Measurements from ENCODE around the gene HYDIN.
"Not testable (repeated sequence)": the region's sequence is repeated elsewhere in the genome, so short reads cannot be mapped to it uniquely, and the experiment has no call there.

The HYDIN gene

DNA sequence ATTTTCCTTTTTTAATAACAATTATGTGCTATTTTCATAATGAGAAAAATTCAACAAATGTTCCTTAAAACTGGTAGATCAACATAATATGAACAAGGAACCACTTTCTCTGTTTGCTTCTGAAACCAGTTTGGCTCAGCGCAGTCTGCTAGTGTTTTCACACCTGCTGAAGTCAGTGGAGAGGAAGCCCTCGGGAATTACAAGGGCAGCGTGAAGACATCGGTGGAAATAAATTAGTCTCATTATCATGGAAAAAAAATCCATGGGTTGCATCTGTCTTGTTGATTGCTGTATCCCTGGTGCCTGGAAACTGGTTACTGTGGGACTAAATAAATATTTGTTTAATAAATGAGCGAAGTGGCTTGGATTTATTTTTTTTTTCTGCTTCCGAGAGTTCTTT is 245.8 kb downstream of the HYDIN start:
- not testable (repeated sequence) for DNase-seq

- not testable (repeated sequence) for DNase-seq
Observed at GRCh38 chr16:70968332-70968731, 262.2 kb downstream of the HYDIN start.

DNA sequence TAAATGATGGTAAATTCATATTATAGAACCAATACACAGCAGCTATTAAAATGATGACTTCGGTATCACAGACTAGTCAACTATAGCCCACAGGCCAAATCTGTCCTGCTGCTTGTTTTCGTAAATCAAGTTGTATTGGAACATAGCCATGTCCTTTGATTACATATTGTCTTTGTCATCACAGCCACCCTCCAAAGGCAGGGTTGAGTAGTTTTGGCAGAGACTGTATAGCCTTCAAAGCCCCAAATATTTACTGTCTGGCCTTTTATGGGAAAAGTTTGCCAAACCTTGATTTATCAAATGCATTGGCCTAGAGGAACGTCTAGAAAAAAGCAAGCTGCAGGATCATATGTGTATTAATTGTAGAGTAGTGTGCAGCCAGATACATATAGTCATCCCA is 270.4 kb downstream of the HYDIN start:
- not testable (repeated sequence) for DNase-seq

- not testable (repeated sequence) for DNase-seq
Observed at GRCh38 chr16:70954922-70955321, 275.6 kb downstream of the HYDIN start.

GRCh38 chr16:70953824-70954223 is 276.7 kb downstream of the HYDIN start:
- DNase-seq, result not testable (repeated sequence)

DNA sequence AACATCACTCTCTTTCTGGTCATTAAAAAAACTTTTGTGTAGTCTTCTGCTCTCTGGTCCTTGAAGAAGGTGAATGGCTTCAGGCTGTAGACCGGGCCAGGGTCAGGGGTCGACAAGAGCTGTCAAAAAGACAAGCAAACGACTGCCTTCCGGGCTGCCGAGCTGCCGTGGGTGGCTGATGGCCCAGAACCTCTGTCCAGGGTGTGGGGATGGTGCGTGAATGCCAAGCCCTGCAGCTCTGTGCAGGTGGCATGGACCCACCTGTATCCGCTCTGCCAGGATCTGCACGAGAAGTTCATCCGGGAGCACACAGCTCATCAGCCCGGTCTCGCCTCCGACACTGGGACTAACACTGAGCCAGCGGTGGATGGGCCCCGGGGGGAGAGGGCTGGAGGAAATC is 287.0 kb downstream of the HYDIN start:
- not testable (repeated sequence) for DNase-seq

DNA sequence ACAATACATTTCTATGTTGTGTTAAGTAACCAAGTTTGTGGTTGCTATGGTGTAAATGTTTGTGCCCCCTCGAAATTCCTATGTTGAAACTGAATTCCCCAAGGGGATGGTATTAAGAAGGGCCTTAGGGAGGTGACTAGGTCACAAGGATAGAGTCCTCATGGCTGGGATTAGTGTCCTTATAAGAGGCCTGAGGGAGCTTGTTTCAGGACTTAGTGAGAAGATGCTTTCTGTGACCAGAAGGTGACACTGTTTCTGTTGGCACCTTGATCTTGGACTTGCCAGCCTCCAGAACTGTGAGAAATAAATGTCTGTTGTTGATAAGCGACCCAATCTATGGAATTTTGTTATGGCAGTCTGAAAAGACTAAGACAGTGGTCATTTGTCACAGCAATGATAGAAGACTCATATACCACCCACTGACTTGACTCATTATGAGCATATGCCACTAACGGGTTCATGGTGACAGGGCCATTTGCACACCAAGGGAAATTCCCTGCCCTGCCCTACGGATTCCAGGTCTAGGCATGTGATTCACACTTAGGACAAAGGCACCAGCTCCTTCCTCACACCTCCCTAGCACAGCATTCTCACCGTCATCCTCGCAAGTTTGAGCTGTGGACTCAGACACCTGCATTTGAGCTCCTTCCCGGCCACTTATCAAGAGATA is 290.7 kb downstream of the HYDIN start:
- DNase-seq, result not testable (repeated sequence)

DNA sequence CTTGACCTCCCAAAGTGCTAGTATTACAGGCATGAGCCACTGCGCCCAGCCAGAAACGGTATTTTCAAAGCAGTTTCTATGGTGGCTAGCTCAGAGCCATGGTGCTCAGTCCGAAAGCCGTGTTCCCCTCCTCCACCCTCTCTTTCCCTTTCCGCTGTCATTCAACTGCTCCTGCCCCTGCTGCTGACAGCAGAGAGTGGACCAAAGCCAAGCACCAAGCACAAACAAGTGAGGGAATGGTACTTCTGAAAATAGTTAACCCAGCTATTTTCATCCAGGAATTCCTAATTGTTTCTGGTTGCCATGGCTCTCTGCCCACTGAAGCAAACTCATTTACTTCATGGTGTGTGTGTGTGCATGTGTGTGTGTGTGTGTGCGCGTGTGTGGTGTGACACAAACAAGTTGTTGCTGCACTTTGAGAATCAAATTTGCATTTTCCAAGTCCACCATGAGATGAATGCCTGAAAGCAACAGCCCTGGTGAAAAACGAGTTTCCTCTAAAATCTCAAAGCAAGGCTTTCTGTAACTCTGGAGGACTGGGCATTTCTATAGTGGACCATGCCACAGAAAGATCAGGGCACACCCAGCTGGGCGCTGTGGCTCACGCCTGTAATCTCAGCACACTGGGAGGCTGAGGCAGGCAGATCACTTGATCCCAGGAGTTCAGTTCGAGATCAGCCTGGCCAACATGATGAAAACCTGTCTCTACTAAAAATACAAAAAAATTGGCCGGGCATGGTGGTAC is 293.6 kb downstream of the HYDIN start:
- not testable (repeated sequence) for DNase-seq

DNA sequence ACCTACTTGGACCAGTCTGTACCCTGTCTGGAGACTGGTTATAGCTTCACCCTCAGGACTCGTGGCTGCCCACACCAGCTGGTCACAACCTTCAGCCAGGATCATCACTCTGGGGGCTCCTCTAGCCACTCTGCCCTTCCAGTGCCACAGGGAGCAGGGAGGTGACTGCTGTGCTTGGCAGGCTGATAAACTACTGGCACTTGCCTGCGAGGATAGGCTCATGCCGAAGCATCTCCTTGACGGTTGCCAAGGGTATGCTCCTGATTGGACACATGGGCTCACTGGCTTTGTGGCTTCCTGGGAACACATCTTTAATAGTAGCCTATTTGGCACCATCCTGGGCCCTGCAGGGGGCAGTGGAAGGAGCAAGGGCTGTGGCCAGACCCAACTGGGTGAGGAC is 295.2 kb downstream of the HYDIN start:
- DNase-seq, result not testable (repeated sequence)

- DNase-seq, result not testable (repeated sequence)
Observed at GRCh38 chr16:70933746-70934145, 296.8 kb downstream of the HYDIN start.

DNA sequence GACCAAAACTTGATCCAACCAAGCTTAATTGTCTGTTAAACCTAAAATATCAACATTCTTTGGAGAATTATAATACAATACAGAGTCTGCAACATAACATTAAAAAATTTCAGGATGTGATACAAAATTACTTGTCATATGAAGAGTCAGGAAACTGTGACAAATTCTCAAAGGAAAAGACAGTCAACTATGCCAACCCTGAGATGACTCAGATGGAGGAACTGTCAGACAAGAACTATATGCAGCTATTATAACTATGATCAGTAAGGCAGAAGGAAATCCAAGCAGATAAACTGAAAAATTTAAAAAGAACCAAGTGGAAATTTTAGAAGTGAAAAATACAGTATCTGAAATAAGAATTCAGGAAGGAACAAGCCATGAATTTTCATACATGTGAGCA is 299.8 kb downstream of the HYDIN start:
- not testable (repeated sequence) for DNase-seq

DNA sequence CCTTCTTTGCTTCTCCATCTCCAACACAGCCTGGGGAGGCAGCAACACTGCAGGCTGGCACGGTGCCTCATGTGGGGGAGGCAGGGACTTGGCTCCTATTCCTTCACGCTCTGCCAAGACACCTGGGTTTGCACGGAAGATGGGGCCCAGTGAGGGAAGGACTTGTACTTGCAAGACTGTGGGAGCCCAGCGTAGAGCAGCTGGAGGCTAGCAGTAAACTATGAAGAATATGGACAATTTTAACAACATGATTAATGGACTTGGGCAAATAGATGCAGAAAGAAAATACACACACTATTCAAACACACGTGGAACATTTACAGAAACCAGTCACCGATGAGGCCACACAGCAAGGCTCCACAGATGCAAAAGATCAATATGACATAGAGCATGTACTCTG is 308.4 kb downstream of the HYDIN start:
- not testable (repeated sequence) for DNase-seq

GRCh38 chr16:70920661-70921060 is 309.9 kb downstream of the HYDIN start:
- DNase-seq, result not testable (repeated sequence)

GRCh38 chr16:70888208-70888607 is 342.3 kb downstream of the HYDIN start:
- DNase-seq, result not testable (repeated sequence)

DNA sequence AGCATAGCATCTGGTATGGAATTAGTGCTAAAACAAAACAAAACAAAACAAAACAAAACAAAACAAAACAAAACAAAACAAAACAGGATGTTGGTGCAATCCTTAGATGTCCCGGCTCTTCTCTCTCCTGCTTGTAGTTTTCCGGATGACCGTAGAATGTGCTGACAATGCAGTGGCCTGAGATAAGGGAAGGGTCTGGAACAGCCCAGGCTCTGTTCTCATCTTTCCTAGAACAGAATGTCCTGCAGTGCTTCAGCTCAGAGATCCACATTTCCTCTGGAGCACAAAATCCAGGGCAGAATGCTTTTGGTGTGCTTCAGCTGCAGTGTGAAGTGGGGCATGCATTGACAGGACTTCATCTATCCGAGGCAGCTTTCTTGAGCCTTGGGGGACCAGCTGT is 345.9 kb downstream of the HYDIN start:
- not testable (repeated sequence) for DNase-seq

DNA sequence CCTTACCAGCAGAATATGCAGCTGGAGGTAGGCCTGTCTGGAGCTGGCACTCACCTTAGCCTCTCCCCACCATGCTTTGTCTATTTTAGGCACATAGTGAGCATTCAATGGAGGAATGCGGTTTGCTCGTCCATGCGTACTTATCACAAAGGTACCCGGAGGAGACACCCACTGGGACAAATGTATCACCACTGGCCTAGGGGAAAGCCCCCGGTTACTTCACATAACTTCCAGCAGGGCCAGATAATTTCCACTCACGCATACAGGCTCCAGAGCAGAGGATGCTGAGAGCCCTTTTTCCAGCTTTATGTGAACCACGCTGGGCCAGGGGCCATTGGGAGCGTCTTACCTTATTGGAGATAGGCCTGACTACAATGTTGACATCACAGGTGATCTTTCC is 348.2 kb downstream of the HYDIN start:
- not testable (repeated sequence) for DNase-seq

DNA sequence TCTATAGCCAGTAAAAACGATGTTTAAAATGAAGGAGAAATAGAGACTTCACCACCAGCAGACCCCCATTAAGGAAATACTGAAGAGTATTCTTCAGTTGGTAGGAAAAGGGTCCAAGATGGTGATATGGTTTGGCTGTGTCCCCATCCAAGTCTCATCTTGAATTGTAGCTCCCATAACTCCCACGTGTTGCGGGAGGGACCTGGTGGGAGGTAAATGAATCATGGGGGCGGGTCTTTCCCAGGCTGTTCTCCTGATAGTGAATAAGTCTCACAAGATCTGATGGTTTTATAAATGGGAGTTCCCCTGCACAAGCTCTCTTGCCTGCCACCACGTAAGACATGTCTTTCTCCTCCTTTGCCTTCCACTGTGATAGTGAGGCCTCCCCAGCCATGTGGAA is 352.6 kb downstream of the HYDIN start:
- DNase-seq, result not testable (repeated sequence)

DNA sequence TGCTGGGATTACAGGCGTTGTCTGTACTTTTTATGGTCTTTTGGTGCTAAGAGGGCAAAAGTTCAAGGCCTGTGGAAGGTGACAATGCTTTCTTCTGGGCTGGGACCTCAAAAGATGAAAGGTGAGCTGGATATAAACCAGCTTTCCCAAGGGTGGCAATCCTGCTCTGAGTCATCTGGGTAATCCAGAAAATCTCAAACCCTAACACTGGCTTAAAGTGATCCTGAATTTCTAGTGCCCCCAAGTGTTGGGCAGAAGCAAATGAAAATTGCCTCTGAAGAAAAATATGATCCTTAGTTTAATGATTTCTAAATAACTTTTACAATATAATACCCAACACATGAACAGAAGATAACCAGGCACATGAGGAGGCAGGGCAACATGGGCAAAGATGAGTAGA is 354.1 kb downstream of the HYDIN start:
- DNase-seq, result not testable (repeated sequence)

GRCh38 chr16:70864698-70865097 is 365.8 kb downstream of the HYDIN start:
- DNase-seq, result not testable (repeated sequence)

DNA sequence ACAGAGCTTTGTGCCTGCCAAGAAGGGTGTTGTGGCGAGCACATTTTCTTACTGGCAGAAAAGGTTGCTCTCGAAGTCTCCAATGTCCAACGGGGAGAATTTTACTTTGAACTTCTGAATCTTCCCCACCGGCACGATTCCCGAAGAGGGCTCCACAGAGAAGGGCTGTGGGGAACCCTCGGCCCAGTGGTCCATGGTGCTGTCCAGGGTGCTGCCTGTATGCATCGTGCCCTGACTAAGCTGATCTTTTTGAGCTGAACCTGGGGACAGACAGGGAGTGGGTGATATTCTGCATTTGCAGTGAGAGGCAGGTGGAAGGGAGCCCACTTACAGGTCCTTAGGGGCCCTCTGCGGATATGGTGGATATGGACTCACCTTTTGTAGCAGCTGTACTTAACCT is 368.5 kb downstream of the HYDIN start:
- DNase-seq, result not testable (repeated sequence)

DNA sequence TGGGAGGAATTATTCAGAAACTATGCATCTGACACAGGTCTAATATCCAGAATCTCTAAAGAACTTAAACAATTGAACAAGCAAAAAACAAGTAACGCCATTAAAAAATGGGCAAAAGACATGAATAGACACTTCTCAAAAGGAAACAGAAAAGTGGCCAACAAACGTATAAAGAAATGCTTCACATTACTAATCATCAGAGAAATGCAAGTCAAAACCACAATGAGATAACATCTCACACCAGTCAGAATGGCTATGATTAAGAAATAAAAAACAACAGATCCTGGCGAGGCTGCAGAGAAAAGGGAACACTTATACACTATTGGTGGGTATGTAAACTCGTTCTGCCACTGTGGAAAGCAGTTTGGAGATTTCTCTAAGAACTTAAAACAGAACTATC is 379.2 kb downstream of the HYDIN start:
- DNase-seq, result not testable (repeated sequence)

DNA sequence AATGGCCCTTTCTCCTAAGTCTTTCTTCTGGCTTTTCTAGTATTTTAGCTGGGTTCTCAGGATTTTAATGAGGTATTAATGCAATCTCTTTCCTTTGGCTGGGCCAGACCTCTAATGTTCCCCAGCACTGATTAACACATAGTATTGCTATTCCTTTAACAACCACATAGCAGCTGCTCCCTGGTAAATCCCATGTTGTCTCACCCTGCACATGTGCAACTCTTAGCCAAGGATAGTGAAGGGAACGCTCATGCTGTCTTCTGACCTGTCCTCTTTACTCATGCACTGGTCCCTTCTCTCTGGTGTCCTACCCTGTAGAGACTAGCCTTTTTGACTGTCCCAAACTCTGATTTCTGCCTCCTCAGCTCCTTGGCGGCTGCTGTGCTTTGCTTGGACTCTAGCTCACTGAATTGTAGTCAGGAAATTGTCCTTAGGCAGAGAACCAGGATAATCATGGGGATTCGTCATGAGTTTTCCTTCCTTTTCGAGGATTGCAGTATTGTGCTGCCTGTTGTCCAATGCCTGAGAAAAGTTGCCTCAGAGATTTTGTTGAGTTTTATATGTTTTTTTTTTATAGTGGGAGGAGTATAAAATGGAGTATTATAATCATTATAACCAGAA is 406.9 kb downstream of the HYDIN start:
- not testable (repeated sequence) for DNase-seq

- DNase-seq, result not testable (repeated sequence)
Observed at GRCh38 chr16:70822734-70823133, 407.8 kb downstream of the HYDIN start.

DNA sequence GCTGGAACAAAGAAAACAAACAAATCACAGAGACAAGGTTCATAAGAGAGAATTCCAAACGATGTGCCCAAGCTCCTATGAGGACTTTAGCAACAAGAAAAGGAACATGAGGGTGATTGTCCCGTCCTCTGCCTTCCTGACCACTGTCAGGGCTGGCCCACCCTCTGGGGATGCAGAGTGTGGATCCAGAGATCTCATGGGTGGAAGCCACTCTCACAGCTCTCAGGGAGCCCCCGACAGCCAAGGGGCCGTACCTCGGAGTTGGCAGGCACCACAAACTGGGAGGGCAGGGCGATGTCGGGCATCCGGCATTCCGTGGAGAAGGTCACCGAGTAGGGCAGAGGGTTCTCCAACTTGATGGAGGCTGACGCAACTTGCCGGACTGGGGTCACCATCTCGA is 412.4 kb downstream of the HYDIN start:
- not testable (repeated sequence) for DNase-seq

Data from amniotic stem cell (primary cell).